ENCODE measurements around the gene PRORP. TPM values are rescaled to one million over a fixed set of nuclear protein-coding genes. Genes with fewer than 3 reads are reported as not detected.

Gene PRORP
- total RNA-seq, 2 donors from 2014 or later, result 12.6 to 21.5 TPM

GRCh38 chr14:35114036-35114435 lies 8.3 kb upstream of the PRORP start:
- Histone ChIP-seq H3K27me3 (no peaks in the 10 kb centered on the region), H3K4me1 (no peaks in the 10 kb centered on the region), H3K4me3 (no peak overlapping the region), H3K27ac (no peak overlapping the region), H3K9me3 (no peaks in the 10 kb centered on the region), H3K36me3 (peaks cover 73% of the 10 kb centered on the region)
- DNase-seq (ENCODE audit: low spot score), result no peak
- no peak for TF ChIP-seq CTCF (IDR thresholded peaks at IDR 0.05)

GRCh38 chr14:35116242-35116641 lies 6.1 kb upstream of the PRORP start:
- Histone ChIP-seq H3K36me3 (peaks cover 51% of the 10 kb centered on the region), H3K9me3 (no peaks in the 10 kb centered on the region), H3K27ac (no peak overlapping the region), H3K4me1 (peaks cover 0 to 7% of the 10 kb centered on the region in 2 donors), H3K27me3 (no peaks in the 10 kb centered on the region), H3K4me3 (no peak overlapping the region)
- TF ChIP-seq CTCF (IDR thresholded peaks at IDR 0.05), result no peak
- DNase-seq (ENCODE audit: low spot score), result no peak

- no peak for DNase-seq (ENCODE audit: low spot score)
- H3K27ac ChIP-seq, result no peak overlapping the region
- H3K36me3 ChIP-seq, result peaks cover 43% of the 10 kb centered on the region
- H3K4me3 ChIP-seq, result no peak overlapping the region
- no peaks in the 10 kb centered on the region for H3K9me3 ChIP-seq
- peaks cover 0 to 7% of the 10 kb centered on the region in 2 donors for H3K4me1 ChIP-seq
- H3K27me3 ChIP-seq, result no peaks in the 10 kb centered on the region
- TF ChIP-seq CTCF (IDR thresholded peaks at IDR 0.05), result no peak
These were observed 5.2 kb upstream of the PRORP start for GRCh38 chr14:35117112-35117511.

GRCh38 chr14:35121026-35121886 lies 1.1 kb upstream of the PRORP start:
- Histone ChIP-seq H3K9me3 (no peaks in the 10 kb centered on the region), H3K4me3 (peak overlapping the region; percentile 65 to 73), H3K27ac (peak overlapping the region; percentile 94), H3K27me3 (no peaks in the 10 kb centered on the region), H3K4me1 (peaks cover 0 to 20% of the 10 kb centered on the region in 2 donors), H3K36me3 (peaks cover 6% of the 10 kb centered on the region)
- DNase-seq (ENCODE audit: low spot score), result no peak
- TF ChIP-seq CTCF (IDR thresholded peaks at IDR 0.05), result no peak

GRCh38 chr14:35122696-35123387 lies 490 bp downstream of the PRORP start:
- Histone ChIP-seq H3K27me3 (no peaks in the 10 kb centered on the region), H3K36me3 (no peaks in the 10 kb centered on the region), H3K9me3 (no peaks in the 10 kb centered on the region), H3K4me3 (peak overlapping the region; percentile 65 to 73), H3K4me1 (peaks cover 0 to 20% of the 10 kb centered on the region in 2 donors), H3K27ac (peak overlapping the region; percentile 94)
- no peak for TF ChIP-seq CTCF (IDR thresholded peaks at IDR 0.05)
- no peak for DNase-seq (ENCODE audit: low spot score)
